Measurements from ENCODE around the gene CEACAM4.

Gene CEACAM4

GRCh38 chr19:41637484-41637883, 10.6 kb upstream of the CEACAM4 start:
- Histone ChIP-seq H4K8ac (ENCODE audit: low read depth, low read length) (no peak overlapping the region), H3K36me3 (replicated peaks in 1 of 2; ENCODE audit: control insufficient read depth in 2 of 2, insufficient read depth in 2 of 2, low read length in 2 of 2) (no peaks in the 10 kb centered on the region), H2BK120ac (ENCODE audit: low read depth, low read length) (no peak overlapping the region), H3K4ac (ENCODE audit: low read length) (no peak overlapping the region), H3K4me3 (ENCODE audit: low read length in 2 of 2) (no peak overlapping the region), H3K4me2 (ENCODE audit: insufficient read depth, low read length, poor library complexity, severe bottlenecking) (no peak overlapping the region), H4K91ac (ENCODE audit: low read depth, low read length, poor library complexity) (no peak overlapping the region), H3K9me3 (replicated peaks in 1 of 2; ENCODE audit: control insufficient read depth in 2 of 2, insufficient read depth in 1 of 2, low read depth in 1 of 2, low read length in 2 of 2) (peaks cover 0 to 26% of the 10 kb centered on the region in 2 donors), H2BK12ac (ENCODE audit: low read length) (no peak overlapping the region), H3K9ac (ENCODE audit: low read depth, low read length, poor library complexity) (no peak overlapping the region), H3K79me1 (ENCODE audit: low read depth, low read length) (no peaks in the 10 kb centered on the region), H2AK5ac (ENCODE audit: low read depth, low read length) (no peak overlapping the region), H2BK15ac (ENCODE audit: low read length) (no peak overlapping the region), H3K23ac (ENCODE audit: low read depth, low read length, poor library complexity) (no peak overlapping the region), H2AFZ (ENCODE audit: low read length) (no peak overlapping the region), H3K14ac (ENCODE audit: low read length) (no peak overlapping the region), H3K18ac (ENCODE audit: low read length) (no peak overlapping the region), H2BK5ac (ENCODE audit: low read length) (no peak overlapping the region), H3K27ac (replicated peaks; ENCODE audit: low read length) (no peak overlapping the region), H3K4me1 (ENCODE audit: control insufficient read depth in 2 of 2, insufficient read depth in 1 of 2, low read depth in 1 of 2, low read length in 2 of 2) (no peaks in the 10 kb centered on the region), H3K27me3 (ENCODE audit: control insufficient read depth in 3 of 3, insufficient read depth in 3 of 3, low read depth in 1 of 3, low read length in 3 of 3) (peaks cover 0 to 7% (median 0%) of the 10 kb centered on the region in 3 experiments)
- no CpG with 5 or more reads among the region's 2 CpGs for WGBS, 2 donors (ENCODE audit: extremely low coverage in 2 of 2, insufficient read length in 2 of 2, insufficient replicate concordance in 1 of 2)
- DNase-seq (ENCODE audit: low spot score): no peak

GRCh38 chr19:41627966-41628675, 1.2 kb upstream of the CEACAM4 start:
- H3K4ac ChIP-seq (ENCODE audit: low read length): no peak overlapping the region
- no peak overlapping the region for H2BK120ac ChIP-seq (ENCODE audit: low read depth, low read length)
- H3K4me3 ChIP-seq (ENCODE audit: low read length in 2 of 2): no peak overlapping the region
- no CpG with 5 or more reads among the region's 8 CpGs for WGBS, 2 donors (ENCODE audit: extremely low coverage in 2 of 2, insufficient read length in 2 of 2, insufficient replicate concordance in 1 of 2)
- no peak overlapping the region for H2BK15ac ChIP-seq (ENCODE audit: low read length)
- no peak overlapping the region for H4K8ac ChIP-seq (ENCODE audit: low read depth, low read length)
- H3K79me1 ChIP-seq (ENCODE audit: low read depth, low read length): no peaks in the 10 kb centered on the region
- no peaks in the 10 kb centered on the region for H3K4me1 ChIP-seq (ENCODE audit: control insufficient read depth in 2 of 2, insufficient read depth in 1 of 2, low read depth in 1 of 2, low read length in 2 of 2)
- H2AFZ ChIP-seq (ENCODE audit: low read length): no peak overlapping the region
- peak overlapping the region; percentile 74 for H3K9ac ChIP-seq (ENCODE audit: low read depth, low read length, poor library complexity)
- H3K9me3 ChIP-seq (replicated peaks in 1 of 2; ENCODE audit: control insufficient read depth in 2 of 2, insufficient read depth in 1 of 2, low read depth in 1 of 2, low read length in 2 of 2): peaks cover 0 to 36% of the 10 kb centered on the region in 2 donors
- H3K14ac ChIP-seq (ENCODE audit: low read length): peak overlapping the region; percentile 79
- H2AK5ac ChIP-seq (ENCODE audit: low read depth, low read length): no peak overlapping the region
- no peak overlapping the region for H2BK12ac ChIP-seq (ENCODE audit: low read length)
- H3K23ac ChIP-seq (ENCODE audit: low read depth, low read length, poor library complexity): no peak overlapping the region
- peaks cover 0 to 57% (median 0%) of the 10 kb centered on the region in 3 experiments for H3K27me3 ChIP-seq (ENCODE audit: control insufficient read depth in 3 of 3, insufficient read depth in 3 of 3, low read depth in 1 of 3, low read length in 3 of 3)
- H3K27ac ChIP-seq (replicated peaks; ENCODE audit: low read length): no peak overlapping the region
- H4K91ac ChIP-seq (ENCODE audit: low read depth, low read length, poor library complexity): no peak overlapping the region
- H3K18ac ChIP-seq (ENCODE audit: low read length): no peak overlapping the region
- no peak overlapping the region for H3K4me2 ChIP-seq (ENCODE audit: insufficient read depth, low read length, poor library complexity, severe bottlenecking)
- no peaks in the 10 kb centered on the region for H3K36me3 ChIP-seq (replicated peaks in 1 of 2; ENCODE audit: control insufficient read depth in 2 of 2, insufficient read depth in 2 of 2, low read length in 2 of 2)
- DNase-seq (ENCODE audit: low spot score): no peak
- no peak overlapping the region for H2BK5ac ChIP-seq (ENCODE audit: low read length)

DNA sequence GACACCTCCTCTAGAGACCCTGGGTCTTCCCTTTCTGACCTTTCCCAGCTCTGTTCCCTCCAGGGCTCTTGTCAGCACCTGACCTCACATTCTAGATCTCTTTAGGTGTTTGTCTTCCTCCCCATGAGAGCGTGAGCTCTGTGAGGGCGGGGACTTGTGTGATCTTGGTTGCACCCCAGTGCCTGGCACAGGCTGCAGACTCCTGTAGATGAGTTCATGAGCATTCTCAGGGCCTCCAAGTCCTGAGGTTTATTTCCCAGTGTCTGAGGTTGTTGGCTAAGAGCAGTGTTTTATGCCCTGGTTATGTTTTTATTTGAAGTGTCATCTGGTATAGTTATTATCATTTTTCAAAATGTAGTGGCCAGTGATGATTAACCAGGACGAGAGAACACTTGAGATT, 596 bp downstream of the CEACAM4 start:
- H3K4me3 ChIP-seq (ENCODE audit: low read length in 2 of 2): no peak overlapping the region
- no peak overlapping the region for H3K27ac ChIP-seq (replicated peaks; ENCODE audit: low read length)
- DNase-seq (ENCODE audit: low spot score): no peak
- H3K4me2 ChIP-seq (ENCODE audit: insufficient read depth, low read length, poor library complexity, severe bottlenecking): no peak overlapping the region
- H3K36me3 ChIP-seq (replicated peaks in 1 of 2; ENCODE audit: control insufficient read depth in 2 of 2, insufficient read depth in 2 of 2, low read length in 2 of 2): no peaks in the 10 kb centered on the region
- no peak overlapping the region for H3K23ac ChIP-seq (ENCODE audit: low read depth, low read length, poor library complexity)
- H3K9ac ChIP-seq (ENCODE audit: low read depth, low read length, poor library complexity): no peak overlapping the region
- no peak overlapping the region for H4K91ac ChIP-seq (ENCODE audit: low read depth, low read length, poor library complexity)
- no peak overlapping the region for H2BK12ac ChIP-seq (ENCODE audit: low read length)
- H3K4me1 ChIP-seq (ENCODE audit: control insufficient read depth in 2 of 2, insufficient read depth in 1 of 2, low read depth in 1 of 2, low read length in 2 of 2): no peaks in the 10 kb centered on the region
- no peak overlapping the region for H3K14ac ChIP-seq (ENCODE audit: low read length)
- peaks cover 0 to 41% of the 10 kb centered on the region in 2 donors for H3K9me3 ChIP-seq (replicated peaks in 1 of 2; ENCODE audit: control insufficient read depth in 2 of 2, insufficient read depth in 1 of 2, low read depth in 1 of 2, low read length in 2 of 2)
- no peak overlapping the region for H2BK120ac ChIP-seq (ENCODE audit: low read depth, low read length)
- H4K8ac ChIP-seq (ENCODE audit: low read depth, low read length): no peak overlapping the region
- no peak overlapping the region for H2BK15ac ChIP-seq (ENCODE audit: low read length)
- H2BK5ac ChIP-seq (ENCODE audit: low read length): no peak overlapping the region
- H3K18ac ChIP-seq (ENCODE audit: low read length): no peak overlapping the region
- no peak overlapping the region for H3K4ac ChIP-seq (ENCODE audit: low read length)
- WGBS, 2 donors (ENCODE audit: extremely low coverage in 2 of 2, insufficient read length in 2 of 2, insufficient replicate concordance in 1 of 2): no CpG with 5 or more reads among the region's 3 CpGs
- H2AFZ ChIP-seq (ENCODE audit: low read length): no peak overlapping the region
- H3K27me3 ChIP-seq (ENCODE audit: control insufficient read depth in 3 of 3, insufficient read depth in 3 of 3, low read depth in 1 of 3, low read length in 3 of 3): peaks cover 0 to 71% (median 0%) of the 10 kb centered on the region in 3 experiments
- no peak overlapping the region for H2AK5ac ChIP-seq (ENCODE audit: low read depth, low read length)
- H3K79me1 ChIP-seq (ENCODE audit: low read depth, low read length): no peaks in the 10 kb centered on the region

DNA sequence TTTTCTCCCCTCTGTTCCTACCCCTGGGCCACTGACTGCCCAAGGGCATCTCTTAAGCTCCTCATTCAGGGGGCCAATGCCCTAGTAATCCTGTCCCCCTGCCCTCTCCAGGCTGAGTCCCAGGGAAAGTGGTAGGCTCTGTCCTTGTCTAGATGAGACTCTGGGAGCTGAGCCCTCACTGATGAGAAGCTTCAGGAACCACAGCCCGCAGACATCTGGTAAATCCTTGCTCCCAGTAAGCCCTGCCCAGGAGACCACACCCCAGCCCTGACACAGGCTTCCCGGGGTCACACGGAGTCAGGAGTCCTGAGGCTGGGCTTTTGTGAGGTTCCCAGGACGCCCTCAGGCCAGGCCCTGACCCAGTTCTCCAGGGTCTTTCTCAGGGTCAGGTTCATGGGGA, 1.9 kb downstream of the CEACAM4 start:
- H4K8ac ChIP-seq (ENCODE audit: low read depth, low read length): no peak overlapping the region
- no peak overlapping the region for H3K4me2 ChIP-seq (ENCODE audit: insufficient read depth, low read length, poor library complexity, severe bottlenecking)
- no peaks in the 10 kb centered on the region for H3K4me1 ChIP-seq (ENCODE audit: control insufficient read depth in 2 of 2, insufficient read depth in 1 of 2, low read depth in 1 of 2, low read length in 2 of 2)
- no peak overlapping the region for H4K91ac ChIP-seq (ENCODE audit: low read depth, low read length, poor library complexity)
- no peak overlapping the region for H3K4ac ChIP-seq (ENCODE audit: low read length)
- no CpG with 5 or more reads among the region's 4 CpGs for WGBS, 2 donors (ENCODE audit: extremely low coverage in 2 of 2, insufficient read length in 2 of 2, insufficient replicate concordance in 1 of 2)
- no peak overlapping the region for H2BK120ac ChIP-seq (ENCODE audit: low read depth, low read length)
- no peak overlapping the region for H3K4me3 ChIP-seq (ENCODE audit: low read length in 2 of 2)
- no peak overlapping the region for H2BK5ac ChIP-seq (ENCODE audit: low read length)
- peaks cover 0 to 46% of the 10 kb centered on the region in 2 donors for H3K9me3 ChIP-seq (replicated peaks in 1 of 2; ENCODE audit: control insufficient read depth in 2 of 2, insufficient read depth in 1 of 2, low read depth in 1 of 2, low read length in 2 of 2)
- H2AK5ac ChIP-seq (ENCODE audit: low read depth, low read length): no peak overlapping the region
- H3K18ac ChIP-seq (ENCODE audit: low read length): no peak overlapping the region
- H2AFZ ChIP-seq (ENCODE audit: low read length): no peak overlapping the region
- H3K23ac ChIP-seq (ENCODE audit: low read depth, low read length, poor library complexity): no peak overlapping the region
- H2BK12ac ChIP-seq (ENCODE audit: low read length): no peak overlapping the region
- no peak overlapping the region for H3K14ac ChIP-seq (ENCODE audit: low read length)
- H3K9ac ChIP-seq (ENCODE audit: low read depth, low read length, poor library complexity): no peak overlapping the region
- no peaks in the 10 kb centered on the region for H3K79me1 ChIP-seq (ENCODE audit: low read depth, low read length)
- H3K27me3 ChIP-seq (ENCODE audit: control insufficient read depth in 3 of 3, insufficient read depth in 3 of 3, low read depth in 1 of 3, low read length in 3 of 3): peaks cover 0 to 82% (median 0%) of the 10 kb centered on the region in 3 experiments
- no peaks in the 10 kb centered on the region for H3K36me3 ChIP-seq (replicated peaks in 1 of 2; ENCODE audit: control insufficient read depth in 2 of 2, insufficient read depth in 2 of 2, low read length in 2 of 2)
- H2BK15ac ChIP-seq (ENCODE audit: low read length): no peak overlapping the region
- H3K27ac ChIP-seq (replicated peaks; ENCODE audit: low read length): no peak overlapping the region
- DNase-seq (ENCODE audit: low spot score): no peak

All from neuronal stem cell (in vitro differentiated cells).